PC-3 (cell line): ENCODE data around the gene PIAS1. TPM values are rescaled to one million over a fixed set of nuclear protein-coding genes. Genes with fewer than 3 reads are reported as not detected.

Experiments
- ATAC-seq: fragments of 200-7000 bp; cut with Tn5 transposase; 2 replicates; pipeline ENCODE4 v1.9.1; 2020; ENCODE audit warnings: mild to moderate bottlenecking, moderate library complexity
- BruUV-seq: library from RNA; stranded (reverse); fragments of 400-500 nt; replicated peaks from 2 replicates; lab custom pipeline; 2021; lab: Mats Ljungman, UMichigan
- CTCF ChIA-PET: fragments of 300-600 bp; sonication (Branson Sonifier 250); formaldehyde crosslinking; loops from one replicate; lab custom pipeline; 2022; ENCODE audit warnings: antibody characterized with exemption; lab: Charles Lee
- POLR2A ChIA-PET: fragments of 300-600 bp; sonication (Branson Sonifier 250); formaldehyde crosslinking; loops from one replicate; lab custom pipeline; 2022; ENCODE audit warnings: antibody characterized with exemption; ENCODE audit not compliant: unreplicated experiment; lab: Charles Lee
- DNase-seq: peaks from one replicate; pipeline ENCODE4 v3.0.0-alpha.2; 2015
- H2AFZ ChIP-seq: fragments of 300-600 bp; sonication (generic); 2 replicates; pipeline ENCODE4 v1.6.0; 2016; ENCODE audit warnings: antibody characterized with exemption, low read length
- H3F3A ChIP-seq: fragments of 300-600 bp; sonication (generic); one replicate; pipeline ENCODE4 v1.6.0; 2017; ENCODE audit warnings: antibody characterized with exemption, low read length, control low read depth, mild to moderate bottlenecking; ENCODE audit not compliant: unreplicated experiment
- H3K27ac ChIP-seq: fragments of 300-600 bp; sonication (generic); 2 replicates; pipeline ENCODE4 v1.5.1; 2016; ENCODE audit warnings: mild to moderate bottlenecking, low read length
- H3K27me3 ChIP-seq: fragments of 300-600 bp; sonication (generic); 2 replicates; pipeline ENCODE4 v1.6.1; 2016; ENCODE audit warnings: low read length, mixed read lengths
- H3K36me3 ChIP-seq: fragments of 300-600 bp; sonication (generic); 2 replicates; pipeline ENCODE4 v1.6.1; 2016; ENCODE audit warnings: low read depth, mixed run types, low read length, mixed read lengths
- H3K4me1 ChIP-seq: fragments of 300-600 bp; sonication (generic); 2 replicates; pipeline ENCODE4 v1.5.1; 2016; ENCODE audit warnings: low read length; ENCODE audit not compliant: insufficient read depth
- H3K4me2 ChIP-seq: fragments of 300-600 bp; sonication (generic); 2 replicates; pipeline ENCODE4 v1.6.0; 2016; ENCODE audit warnings: low read length
- H3K4me3 ChIP-seq: fragments of 300-600 bp; sonication (generic); 2 replicates; pipeline ENCODE4 v1.5.1; 2016; ENCODE audit warnings: mild to moderate bottlenecking, low read length, mixed read lengths
- H3K79me2 ChIP-seq: fragments of 300-600 bp; sonication (generic); 2 replicates; pipeline ENCODE4 v1.6.1; 2017; ENCODE audit warnings: low read length, mixed read lengths
- H3K9ac ChIP-seq: fragments of 300-600 bp; sonication (generic); 2 replicates; pipeline ENCODE4 v1.6.0; 2016; ENCODE audit warnings: mild to moderate bottlenecking, low read length
- H3K9me2 ChIP-seq: fragments of 300-600 bp; sonication (generic); replicated peaks from 2 replicates; pipeline ENCODE4 v1.6.1; 2016; ENCODE audit warnings: mixed run types, low read length, mixed read lengths
- H3K9me3 ChIP-seq: fragments of 300-600 bp; sonication (generic); 2 replicates; pipeline ENCODE4 v1.6.1; 2016; ENCODE audit warnings: low read length, mixed read lengths
- H4K20me1 ChIP-seq: fragments of 300-600 bp; sonication (generic); 2 replicates; pipeline ENCODE4 v1.6.1; 2016; ENCODE audit warnings: low read length, mixed read lengths
- CTCF ChIP-seq: fragments of 300-600 bp; sonication (generic); conservative IDR thresholded peaks from 2 replicates; pipeline ENCODE4 v1.5.1; 2017; ENCODE audit warnings: antibody characterized with exemption, low read depth, mild to moderate bottlenecking, low read length
- EZH2 ChIP-seq: fragments of 300-600 bp; sonication (generic); IDR thresholded peaks from one replicate; pipeline ENCODE4 v1.6.1; 2017; ENCODE audit warnings: antibody characterized with exemption, mild to moderate bottlenecking, low read length; ENCODE audit not compliant: unreplicated experiment
- EZH2phosphoT487 ChIP-seq: fragments of 300-600 bp; sonication (generic); IDR thresholded peaks from 2 replicates; pipeline ENCODE4 v1.6.1; 2018; ENCODE audit warnings: mild to moderate bottlenecking, antibody characterized with exemption, low read length, borderline replicate concordance
- intact Hi-C: fragments of 100-400 bp; cut with micrococcal nuclease; formaldehyde crosslinking; loops from 2 replicates; pipeline ENCODE4 v1.9.0; 2023
- total RNA-seq: library from RNA; depleted of rRNA; stranded (reverse); fragments of >200 nt; gene quantifications from 2 replicates; pipeline ENCODE4 v1.2.3, GENCODE V29; 2014

PIAS1 gene
- total RNA-seq, 1 experiment from 2014 or later: 21.9 TPM

DNA sequence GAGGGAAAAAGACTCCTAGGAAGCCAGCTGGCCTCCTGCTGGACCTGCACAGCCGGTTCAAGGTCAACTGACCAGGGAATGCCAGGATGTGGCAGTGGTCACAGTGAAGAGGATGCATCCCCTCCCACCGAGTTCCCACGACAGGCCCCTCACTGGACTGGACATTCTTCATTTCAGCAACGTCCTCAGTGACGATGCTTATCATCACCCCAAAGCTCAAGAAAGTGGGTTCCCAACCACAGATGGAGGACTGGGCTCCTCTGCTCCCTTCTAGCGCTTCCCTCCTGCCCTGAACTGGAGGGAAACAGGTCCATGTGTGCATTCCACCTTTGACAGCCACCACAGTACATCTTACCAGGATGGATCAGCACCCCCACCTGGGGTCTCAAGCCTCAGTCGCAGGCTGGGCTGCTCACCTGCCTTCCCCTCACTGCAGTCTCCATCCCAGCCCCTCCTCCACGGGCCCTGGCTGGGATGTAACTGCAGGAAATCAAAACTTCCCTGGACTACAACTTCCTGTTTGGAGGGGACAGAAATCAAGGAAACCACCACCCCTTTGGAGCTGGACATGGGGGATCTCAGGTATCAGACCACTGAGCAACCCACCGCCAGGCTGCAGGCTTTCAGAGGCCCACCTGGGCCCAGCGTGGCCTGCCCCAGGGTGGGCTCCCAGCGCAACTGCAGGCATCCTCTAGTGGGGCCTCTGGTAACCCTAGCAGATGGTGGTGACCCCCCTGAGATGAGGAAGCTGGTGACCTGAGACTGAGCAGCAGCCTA, 143.7 kb downstream of the PIAS1 start:
- Histone ChIP-seq H3K4me1 (no peaks in the 10 kb centered on the region), H3K27me3 (no peaks in the 10 kb centered on the region), H3K36me3 (peaks cover 11% of the 10 kb centered on the region; the same call in 1 of the 2 replicates), H2AFZ (no peak overlapping the region), H3K4me3 (no peak overlapping the region), H3F3A (no peaks in the 10 kb centered on the region), H3K9ac (no peak overlapping the region), H3K9me3 (no peaks in the 10 kb centered on the region), H4K20me1 (no peaks in the 10 kb centered on the region), H3K9me2 (no peaks in the 10 kb centered on the region), H3K79me2 (no peaks in the 10 kb centered on the region), H3K4me2 (no peak overlapping the region), H3K27ac (no peak overlapping the region)
- intact Hi-C loops: no loop called here
- BruUV-seq: no TSS peak
- ATAC-seq (no peak), DNase-seq (no peak)
- TF ChIP-seq EZH2phosphoT487: no peak
- TF ChIP-seq CTCF: no peak
- no peak for TF ChIP-seq EZH2
- ChIA-PET CTCF (no interaction called here), POLR2A (no interaction called here)

- BruUV-seq: no TSS peak
- no peaks in the 10 kb centered on the region for H3K9me2 ChIP-seq
These were observed 145.2 kb downstream of the PIAS1 start for GRCh38 chr15:68199340-68199739.

More at GRCh38 chr15:68199340-68199739, 145.2 kb downstream of the PIAS1 start:
- no peak overlapping the region for H3K4me2 ChIP-seq
- H3K4me1 ChIP-seq: no peaks in the 10 kb centered on the region
- H3K9ac ChIP-seq: no peak overlapping the region
- H3K27me3 ChIP-seq: no peaks in the 10 kb centered on the region
- ATAC-seq (no peak), DNase-seq (no peak)
- H3F3A ChIP-seq: no peaks in the 10 kb centered on the region
- H3K36me3 ChIP-seq: no peaks in the 10 kb centered on the region
- H3K79me2 ChIP-seq: no peaks in the 10 kb centered on the region
- no peak overlapping the region for H3K4me3 ChIP-seq
- POLR2A ChIA-PET: no interaction called here
- TF ChIP-seq CTCF: no peak
- no peak for TF ChIP-seq EZH2
- TF ChIP-seq EZH2phosphoT487: no peak
- H4K20me1 ChIP-seq: no peaks in the 10 kb centered on the region
- no peak overlapping the region for H3K27ac ChIP-seq
- intact Hi-C loops: no loop called here
- CTCF ChIA-PET: no interaction called here
- H2AFZ ChIP-seq: no peak overlapping the region
- no peaks in the 10 kb centered on the region for H3K9me3 ChIP-seq
